HG03039 (cell line): Measurements from ENCODE around the gene EIF3I.

Experiments
- ATAC-seq: cut with Tn5 transposase; IDR thresholded peaks from one replicate; pipeline ENCODE4 v1.9.1; 2021; ENCODE audit warnings: mild to moderate bottlenecking, moderate library complexity; ENCODE audit not compliant: unreplicated experiment

The EIF3I gene

DNA sequence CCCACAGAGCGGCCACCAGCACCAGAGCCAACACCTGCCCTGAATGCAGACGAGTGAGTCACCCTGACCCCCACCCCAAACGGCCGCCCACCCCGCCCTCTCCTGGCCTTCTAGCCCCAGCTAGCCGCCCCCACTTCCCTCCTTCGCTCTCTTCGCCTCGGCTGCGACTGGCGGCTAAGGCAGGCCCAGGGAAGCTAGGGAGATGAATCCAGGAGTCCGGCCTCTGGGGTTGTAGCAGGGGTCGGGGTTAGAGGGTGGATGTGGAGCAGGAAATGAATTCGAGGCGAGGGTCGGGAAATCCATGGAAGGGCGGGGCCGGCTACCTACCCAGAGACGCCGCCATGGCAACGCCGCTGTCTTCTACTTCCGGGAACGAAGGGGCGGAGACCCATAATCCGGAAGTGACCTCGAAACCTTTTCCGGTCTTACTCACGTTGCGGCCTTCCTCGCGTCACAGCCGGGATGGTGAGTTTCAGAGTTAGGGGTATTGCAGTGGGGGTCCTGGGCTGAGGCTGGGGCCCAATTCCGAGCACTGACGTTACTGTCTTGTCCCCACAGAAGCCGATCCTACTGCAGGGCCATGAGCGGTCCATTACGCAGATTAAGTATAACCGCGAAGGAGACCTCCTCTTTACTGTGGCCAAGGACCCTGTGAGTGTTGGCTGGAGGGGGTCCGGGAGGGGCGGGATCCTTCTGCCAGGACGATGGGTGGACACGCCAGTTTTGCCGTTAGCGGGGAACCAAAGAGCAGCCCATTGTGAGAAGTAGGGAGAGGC lies at the start of gene EIF3I, which contains the start of gene TMEM234:
TSS of gene EIF3I (plus strand) at position 428 of the 776 bp plus-strand sequence. CDS start at position 463, 35 bp downstream.
TSS of gene TMEM234 (minus strand) at position 374 of the 776 bp plus-strand sequence. CDS start at position 343, 31 bp downstream.
- peak; percentile 89 for ATAC-seq

DNA sequence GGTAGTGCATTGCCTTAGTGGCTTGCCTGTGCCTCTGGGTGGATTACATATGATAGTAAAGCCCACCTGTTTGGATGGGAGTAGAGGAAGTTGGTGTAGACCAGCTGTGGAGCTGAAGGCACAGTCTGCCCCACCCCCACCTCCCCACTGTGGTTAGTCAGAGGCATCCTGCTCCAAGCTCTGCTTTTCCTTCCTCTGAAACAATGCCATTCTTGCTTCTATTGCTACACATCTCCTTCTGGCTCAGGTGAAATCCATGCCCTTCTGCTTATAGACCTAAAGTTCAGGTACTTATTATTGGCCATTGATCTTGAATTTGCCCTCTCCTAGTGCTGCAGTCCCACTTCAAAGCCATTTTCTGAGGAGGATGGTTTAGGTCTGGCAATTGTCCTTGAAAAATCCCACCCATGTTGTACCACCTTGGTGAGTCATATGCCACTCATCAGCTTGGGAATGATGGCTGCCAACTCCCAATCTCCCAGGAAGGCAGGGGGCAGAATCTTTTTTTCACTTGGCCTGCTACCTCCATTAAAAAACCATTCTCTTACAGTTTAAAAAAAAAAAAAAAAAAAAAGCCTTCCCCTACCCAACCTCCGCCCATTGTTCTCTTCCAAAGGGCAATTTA lies 49.5 kb upstream of the EIF3I start:
- no peak for ATAC-seq

DNA sequence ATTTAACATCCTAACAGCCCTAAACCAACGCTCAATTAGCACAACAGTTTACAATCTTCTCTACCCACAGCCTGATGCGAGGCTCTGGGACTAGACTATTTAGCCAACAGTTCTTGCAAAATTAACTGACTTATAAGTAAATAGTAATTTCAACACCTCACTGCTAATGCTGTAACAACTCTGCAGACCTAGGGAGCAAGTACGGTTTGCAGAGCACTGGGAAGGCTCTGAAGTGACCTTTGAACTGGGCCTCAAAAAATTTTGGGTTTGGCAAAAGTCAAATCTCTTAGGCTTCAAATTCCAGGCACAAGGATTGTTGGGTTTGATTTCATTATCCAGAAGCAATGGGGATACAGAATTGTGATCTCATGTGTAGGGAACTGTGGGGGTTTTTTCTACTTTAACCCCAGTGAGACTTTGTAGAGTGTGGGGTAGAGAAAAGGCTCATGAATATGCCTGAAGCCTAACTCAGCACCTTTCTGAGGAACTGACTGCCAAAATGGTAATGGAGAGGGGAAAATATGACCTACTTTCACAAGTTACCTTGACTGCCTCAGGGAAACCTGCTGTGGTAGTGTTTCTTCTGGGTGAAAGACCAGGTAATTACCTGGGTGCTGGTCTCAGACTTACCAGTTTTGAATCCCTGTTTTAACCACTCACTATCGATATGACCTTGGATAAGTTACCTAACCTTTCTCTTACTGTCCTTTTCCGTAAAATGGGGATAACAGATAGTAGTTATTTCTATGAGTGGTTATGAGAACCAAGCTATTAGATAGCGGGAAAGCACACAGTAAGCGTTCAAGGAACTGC lies 43.6 kb upstream of the EIF3I start:
- no peak for ATAC-seq

DNA sequence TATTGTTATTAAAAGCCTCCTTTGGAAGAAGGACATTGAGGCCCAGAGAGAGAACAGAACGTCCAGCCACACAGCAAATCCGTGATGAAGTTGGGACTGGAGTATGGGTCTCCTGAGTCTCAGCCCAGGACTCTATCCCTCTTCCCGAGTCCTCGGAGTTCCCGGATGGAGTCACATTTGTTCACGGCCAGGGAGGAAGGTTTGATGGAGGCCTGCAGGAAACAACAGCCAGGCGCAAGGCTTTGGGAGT lies 43.1 kb upstream of the EIF3I start:
- ATAC-seq = no peak

DNA sequence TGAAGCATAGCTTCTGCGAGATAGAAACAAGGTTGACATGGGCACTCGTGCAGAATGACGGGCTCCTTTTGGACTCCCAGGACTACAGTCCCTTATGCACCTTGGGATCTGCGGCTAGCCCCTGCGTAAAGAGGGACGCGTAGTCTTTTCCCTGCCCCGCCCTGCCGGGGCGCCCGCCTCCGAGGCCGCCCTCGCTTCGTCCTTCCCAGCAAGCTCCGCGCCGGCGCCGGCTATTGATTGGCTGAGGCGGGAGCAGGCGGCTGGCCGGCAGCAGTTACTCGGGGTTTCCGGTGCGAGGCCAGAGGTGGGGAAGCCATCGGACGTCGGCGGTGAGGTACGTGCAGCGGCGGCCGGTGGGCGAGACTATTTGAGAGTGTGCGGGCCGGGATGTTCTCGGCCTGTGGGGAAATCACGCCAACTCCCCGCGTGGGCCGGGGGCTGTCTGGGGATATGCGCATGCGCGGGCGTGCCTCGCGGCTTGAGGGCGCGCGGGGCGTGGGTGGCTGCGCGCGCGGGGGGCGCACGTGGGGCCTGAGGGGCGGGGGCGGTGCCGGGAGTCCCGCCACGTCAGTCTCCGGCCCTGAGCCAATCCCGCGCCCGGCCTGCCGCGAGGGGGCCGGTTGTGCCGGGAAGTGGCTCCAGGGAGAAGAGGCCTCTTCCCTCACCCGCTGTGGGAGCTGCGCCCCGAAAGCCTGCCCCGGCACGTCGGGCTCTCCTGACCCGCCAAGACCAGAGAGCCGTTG lies 42.6 kb upstream of the EIF3I start, which contains the start of gene TXLNA:
TSS of gene TXLNA (plus strand) at position 233 of the 743 bp plus-strand sequence. CDS start 671 bp downstream, outside the sequence.
- ATAC-seq = peak; percentile 75

GRCh38 chr1:32180186-32181060 lies 41.8 kb upstream of the EIF3I start:
- ATAC-seq = no peak

- ATAC-seq = no peak
Measured at GRCh38 chr1:32181065-32181464, 41.1 kb upstream of the EIF3I start.

GRCh38 chr1:32181563-32181962 lies 40.6 kb upstream of the EIF3I start:
- no peak for ATAC-seq

- no peak for ATAC-seq
Measured at GRCh38 chr1:32182060-32182459, 40.1 kb upstream of the EIF3I start.

DNA sequence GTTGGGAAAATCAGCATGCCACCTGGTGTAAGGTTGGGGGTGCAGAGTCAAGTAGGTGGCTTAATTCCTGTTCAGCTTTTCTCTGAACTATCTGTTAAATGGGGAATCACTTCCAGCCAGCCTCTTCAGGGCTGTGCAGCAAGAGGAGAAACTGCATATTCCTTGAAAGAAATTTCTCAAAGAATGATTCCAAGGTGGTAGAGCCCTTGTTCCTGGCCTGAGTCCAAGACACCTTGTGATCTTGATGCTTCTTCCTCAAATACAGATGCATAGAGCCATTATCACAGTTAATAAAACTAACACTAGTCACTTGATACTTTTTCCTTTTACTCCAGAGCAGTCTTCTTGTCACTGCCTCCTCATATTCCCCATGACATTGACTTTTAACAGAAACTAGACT lies 37.6 kb upstream of the EIF3I start:
- no peak for ATAC-seq

DNA sequence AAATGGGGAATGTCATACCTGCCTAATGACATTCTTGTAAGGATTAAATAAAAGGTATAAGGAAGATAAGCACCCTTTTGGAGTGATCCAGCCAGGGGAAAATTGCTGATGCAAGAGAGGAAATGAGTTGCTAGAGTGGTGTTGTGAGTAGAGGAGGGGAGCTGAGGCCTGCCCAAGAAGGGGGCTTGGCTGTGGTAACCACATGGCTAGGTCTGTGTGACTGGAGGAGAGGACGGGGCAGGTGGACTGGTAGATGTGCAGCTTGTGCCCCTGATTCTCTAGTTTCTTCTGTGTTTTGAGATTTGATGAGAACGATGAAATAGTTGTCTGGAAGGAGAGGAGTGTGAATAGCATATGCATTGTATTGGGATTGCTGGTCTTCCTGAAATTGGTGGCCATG lies 36.1 kb upstream of the EIF3I start:
- ATAC-seq = no peak

DNA sequence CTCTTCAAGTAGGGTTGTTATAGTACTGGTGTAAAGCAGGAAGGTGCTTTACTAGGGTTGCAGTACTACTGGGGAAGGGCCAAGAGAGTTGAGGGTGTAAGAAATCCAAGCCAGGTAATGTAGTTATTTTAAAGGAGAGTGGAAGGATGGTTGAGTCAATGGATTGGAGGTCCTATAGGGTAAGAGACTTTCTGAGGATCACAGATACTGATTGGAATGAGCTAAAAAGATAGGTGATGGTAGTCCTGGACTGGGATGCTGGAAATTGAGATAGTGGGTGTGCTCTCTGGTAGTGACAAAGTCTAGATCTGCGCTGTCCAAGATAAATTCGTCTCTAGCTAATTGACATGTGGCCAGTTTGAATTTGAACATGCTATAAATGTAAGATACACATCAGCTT lies 35.7 kb upstream of the EIF3I start:
- no peak for ATAC-seq

DNA sequence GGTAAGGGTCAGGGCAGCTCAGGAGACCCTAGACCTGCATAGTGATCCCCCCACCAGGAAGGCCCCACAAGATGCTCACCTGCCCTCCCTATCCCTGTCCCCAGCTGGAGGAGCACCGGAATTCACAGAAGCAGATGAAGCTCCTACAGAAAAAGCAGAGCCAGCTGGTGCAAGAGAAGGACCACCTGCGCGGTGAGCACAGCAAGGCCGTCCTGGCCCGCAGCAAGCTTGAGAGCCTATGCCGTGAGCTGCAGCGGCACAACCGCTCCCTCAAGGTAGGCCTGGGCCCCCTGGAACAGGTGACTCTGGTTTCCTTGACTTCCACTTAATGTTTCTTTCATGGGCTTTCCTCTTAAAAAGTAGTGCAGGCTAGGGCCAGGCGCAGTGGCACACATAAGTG lies 34.4 kb upstream of the EIF3I start:
- no peak for ATAC-seq

GRCh38 chr1:32192220-32192948 lies 29.8 kb upstream of the EIF3I start:
- no peak for ATAC-seq

DNA sequence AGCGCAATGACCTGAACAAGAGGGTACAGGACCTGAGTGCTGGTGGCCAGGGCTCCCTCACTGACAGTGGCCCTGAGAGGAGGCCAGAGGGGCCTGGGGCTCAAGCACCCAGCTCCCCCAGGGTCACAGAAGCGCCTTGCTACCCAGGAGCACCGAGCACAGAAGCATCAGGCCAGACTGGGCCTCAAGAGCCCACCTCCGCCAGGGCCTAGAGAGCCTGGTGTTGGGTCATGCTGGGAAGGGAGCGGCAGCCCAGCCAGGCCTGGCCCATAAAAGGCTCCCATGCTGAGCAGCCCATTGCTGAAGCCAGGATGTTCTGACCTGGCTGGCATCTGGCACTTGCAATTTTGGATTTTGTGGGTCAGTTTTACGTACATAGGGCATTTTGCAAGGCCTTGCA lies 27.2 kb upstream of the EIF3I start:
- no peak for ATAC-seq

GRCh38 chr1:32195531-32195930 lies 26.7 kb upstream of the EIF3I start:
- ATAC-seq = no peak

DNA sequence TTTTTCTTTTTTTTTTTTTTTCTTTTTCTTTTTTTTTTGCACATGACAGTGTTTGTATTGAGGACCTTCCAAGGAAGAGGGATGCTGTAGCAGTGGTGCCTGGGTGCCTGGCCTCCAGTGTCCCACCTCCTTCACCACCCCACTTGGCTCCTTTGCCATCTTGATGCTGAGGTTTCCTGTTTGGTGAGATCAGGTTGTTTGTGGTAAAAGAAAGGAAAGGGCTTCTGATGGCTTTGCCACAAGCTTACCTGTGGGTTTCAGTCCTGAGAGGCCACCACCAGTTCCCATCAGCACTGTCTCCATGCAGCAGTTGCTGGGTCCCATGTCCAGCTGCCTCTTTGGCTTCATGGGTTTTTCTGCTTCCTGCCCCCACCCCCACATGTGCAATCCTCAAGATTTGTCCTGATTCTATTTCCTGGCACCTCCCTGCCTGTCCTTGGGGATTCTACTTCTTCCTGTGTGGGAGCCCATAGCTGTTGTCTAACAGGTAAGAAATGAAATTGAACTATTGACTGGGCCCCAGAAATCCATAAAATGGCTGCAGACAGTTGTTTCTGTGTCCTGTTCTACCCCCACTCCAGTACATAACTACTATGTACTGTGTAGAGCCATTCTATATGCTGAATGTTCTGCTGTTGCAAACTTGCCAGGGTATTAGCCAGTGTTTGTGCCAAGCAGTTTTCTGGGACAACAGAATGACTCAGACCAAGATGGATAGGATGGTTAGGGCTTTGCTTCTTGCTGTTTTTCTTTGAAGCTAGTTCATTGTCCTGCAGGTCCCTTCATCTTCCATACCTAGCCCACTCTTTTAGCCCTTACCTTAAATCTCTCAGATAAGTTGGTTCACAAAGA lies 26.0 kb upstream of the EIF3I start:
- no peak for ATAC-seq

GRCh38 chr1:32197074-32197473 lies 25.1 kb upstream of the EIF3I start:
- ATAC-seq = no peak
